Sigmoid colon (tissue), 7 donors: ENCODE results near the gene TLL2. TPM values are rescaled to one million over a fixed set of nuclear protein-coding genes. Genes with fewer than 3 reads are reported as not detected.

Experiments used
- DNase-seq: peaks from one replicate; pipeline ENCODE4 v3.0.0-alpha.2; 2019
- H3K27ac ChIP-seq, 4 donors: fragments of 200-600 bp; sonication (generic); one replicate each; pipeline ENCODE4 v1.5.1; 2016 to 2019; ENCODE audit warnings: mild to moderate bottlenecking in 1 of 4
- H3K27me3 ChIP-seq, 3 donors: fragments of 200-600 bp; sonication (generic); one replicate each; pipeline ENCODE4 v1.5.1; 2019; ENCODE audit warnings: mild to moderate bottlenecking in 1 of 3
- H3K36me3 ChIP-seq, 4 donors: fragments of 200-600 bp; sonication (generic); one replicate each; pipeline ENCODE4 v1.5.1; 2016 to 2019
- H3K4me1 ChIP-seq, 4 donors: fragments of 200-600 bp; sonication (generic); one replicate each; pipeline ENCODE4 v1.5.1; 2017 to 2019
- H3K4me3 ChIP-seq, 4 donors: fragments of 200-600 bp; sonication (generic); one replicate each; pipeline ENCODE4 v1.5.1; 2017 to 2019; ENCODE audit warnings: mild to moderate bottlenecking in 2 of 4, moderate library complexity in 1 of 4
- H3K9me3 ChIP-seq, 4 donors: fragments of 200-600 bp in 3 of 4; sonication (generic) in 3 of 4; one replicate each; pipeline versions ENCODE4 v1.5.1 to v1.6.1; 2013 to 2019
- CTCF ChIP-seq, 4 experiments: fragments of 450-650 bp in 3 of 4; fragments of 200-600 bp in 1 of 4; IDR thresholded peaks; one replicate each; pipeline ENCODE4 v1.5.1; 2016 to 2019; ENCODE audit warnings: antibody characterized with exemption in 4 of 4, mild to moderate bottlenecking in 3 of 4, moderate library complexity in 2 of 4
- EP300 ChIP-seq, 4 donors: sonication (generic); formaldehyde crosslinking; IDR thresholded peaks; one replicate each; pipeline ENCODE4 v1.6.1; 2017; ENCODE audit warnings: antibody characterized with exemption in 4 of 4
- POLR2A ChIP-seq, 2 donors: fragments of 450-650 bp; IDR thresholded peaks; one replicate each; pipeline ENCODE4 v1.6.1; 2016; ENCODE audit warnings: antibody characterized with exemption in 2 of 2, mild to moderate bottlenecking in 2 of 2, moderate library complexity in 2 of 2
- POLR2AphosphoS5 ChIP-seq, 4 donors: sonication (generic); formaldehyde crosslinking; IDR thresholded peaks; one replicate each; pipeline ENCODE4 v1.6.1; 2017; ENCODE audit warnings: antibody characterized with exemption in 4 of 4
- WGBS, 2 donors: extraction: QIAGEN DNeasy Blood & Tissue Kit; methylation state at CpG; one replicate each; pipeline ENCODE4 v1.1.7; 2013; 5-methylcytosine and 5-hydroxymethylcytosine counted together
- intact Hi-C: fragments of 100-400 bp; cut with DNase I; formaldehyde crosslinking; loops from one replicate; pipeline ENCODE4 v1.15.1; 2023
- polyA plus RNA-seq, 3 donors: library from polyadenylated mRNA; stranded (reverse); fragments of 200-250 nt; gene quantifications; one replicate each; pipeline ENCODE4 v1.2.3, GENCODE V29; 2013
- total RNA-seq, 4 donors: library from RNA; depleted of rRNA; stranded (reverse); fragments of >200 nt; gene quantifications; one replicate each; pipeline ENCODE4 v1.1.0, GENCODE V29; 2016
- donor health status: healthy with polysubstance abuse.
- donor health status: Bipolar disorder and iron deficiency.
- donor health status: healthy.

TLL2 gene
- total and polyA plus RNA-seq, 7 donors, result 0.14 to 2.2 (median 0.36) TPM; not detected in 2

GRCh38 chr10:96524741-96525140 is 11.0 kb upstream of the TLL2 start:
- TF ChIP-seq EP300 (IDR thresholded peaks at IDR 0.05) (no peak), CTCF (IDR thresholded peaks at IDR 0.05) (no peak), POLR2A (IDR thresholded peaks at IDR 0.05) (no peak), POLR2AphosphoS5 (IDR thresholded peaks at IDR 0.05) (no peak)
- no peaks in the 10 kb centered on the region for H3K27me3 ChIP-seq
- H3K27ac ChIP-seq, result no peak overlapping the region
- H3K9me3 ChIP-seq, result no peaks in the 10 kb centered on the region
- H3K36me3 ChIP-seq, result peaks cover 10 to 71% (median 26%) of the 10 kb centered on the region in 4 donors
- intact Hi-C loops, result no loop called here
- WGBS, 2 donors, result 26 to 77% methylated on average over 1 of the region's 1 CpG
- H3K4me1 ChIP-seq, result peaks cover 0 to 6% (median 0%) of the 10 kb centered on the region in 4 donors
- no peak for DNase-seq
- no peak overlapping the region for H3K4me3 ChIP-seq

DNA sequence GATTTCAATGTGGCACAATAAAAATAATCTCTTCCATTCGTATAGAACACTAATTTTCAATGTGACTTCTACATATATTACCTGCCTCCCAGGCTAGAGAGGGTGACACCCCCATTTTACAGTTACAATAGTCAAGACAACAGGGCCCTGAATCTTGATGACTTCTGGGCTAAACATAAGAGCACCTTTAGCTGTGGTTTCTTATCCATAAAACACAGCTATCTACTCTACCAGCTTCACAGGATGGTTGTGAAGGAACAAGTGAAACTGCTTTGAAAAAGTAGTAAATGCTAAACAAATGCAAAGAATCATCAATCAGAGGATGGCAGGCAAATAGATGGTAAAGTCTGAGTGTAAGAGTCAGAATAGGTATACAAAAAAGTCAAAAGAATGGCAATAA is 3.6 kb upstream of the TLL2 start:
- intact Hi-C loops, result no loop called here
- 78 to 92% methylated on average over 1 of the region's 1 CpG for WGBS, 2 donors
- TF ChIP-seq POLR2A (IDR thresholded peaks at IDR 0.05) (no peak), CTCF (IDR thresholded peaks at IDR 0.05) (no peak), EP300 (IDR thresholded peaks at IDR 0.05) (no peak), POLR2AphosphoS5 (IDR thresholded peaks at IDR 0.05) (no peak)
- H3K36me3 ChIP-seq, result peaks cover 0 to 28% (median 8%) of the 10 kb centered on the region in 4 donors
- H3K9me3 ChIP-seq, result no peaks in the 10 kb centered on the region
- no peak for DNase-seq
- peaks cover 0 to 10% (median 0%) of the 10 kb centered on the region in 3 donors for H3K27me3 ChIP-seq
- H3K27ac ChIP-seq, result no peak overlapping the region
- no peak overlapping the region for H3K4me3 ChIP-seq
- H3K4me1 ChIP-seq, result peaks cover 0 to 27% (median 21%) of the 10 kb centered on the region in 4 donors

DNA sequence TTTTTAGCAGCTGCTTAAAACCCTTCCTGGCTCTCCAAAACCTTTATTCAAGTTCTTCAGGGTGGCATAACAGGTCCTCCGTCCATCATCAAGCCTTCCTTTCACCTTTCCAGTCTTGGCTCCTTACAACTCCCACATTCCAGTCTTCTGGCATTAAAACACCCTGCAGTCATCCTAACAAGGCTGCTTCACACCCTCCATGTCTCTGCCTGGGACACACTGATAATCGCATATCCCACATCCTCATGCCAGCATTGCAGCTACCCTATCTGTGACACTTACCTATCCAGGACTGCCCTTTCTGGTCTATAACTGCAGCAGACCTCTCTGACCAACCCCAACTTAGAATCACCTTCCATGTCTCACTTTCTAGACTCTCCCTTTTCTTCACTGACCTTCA is 2.6 kb upstream of the TLL2 start:
- no peak overlapping the region for H3K4me3 ChIP-seq
- no peaks in the 10 kb centered on the region for H3K9me3 ChIP-seq
- DNase-seq, result no peak
- H3K4me1 ChIP-seq, result peaks cover 0 to 26% (median 22%) of the 10 kb centered on the region in 4 donors
- H3K27ac ChIP-seq, result no peak overlapping the region
- WGBS, 2 donors, result 85 to 95% methylated on average over 2 of the region's 2 CpGs
- peaks cover 0 to 19% (median 5%) of the 10 kb centered on the region in 4 donors for H3K36me3 ChIP-seq
- TF ChIP-seq CTCF (IDR thresholded peaks at IDR 0.05) (no peak), POLR2A (IDR thresholded peaks at IDR 0.05) (no peak), POLR2AphosphoS5 (IDR thresholded peaks at IDR 0.05) (peak in 1 of 4 donors; percentile 15), EP300 (IDR thresholded peaks at IDR 0.05) (no peak)
- peaks cover 0 to 20% (median 0%) of the 10 kb centered on the region in 3 donors for H3K27me3 ChIP-seq
- intact Hi-C loops, result no loop called here

- TF ChIP-seq POLR2AphosphoS5 (IDR thresholded peaks at IDR 0.05) (no peak), EP300 (IDR thresholded peaks at IDR 0.05) (no peak), POLR2A (IDR thresholded peaks at IDR 0.05) (no peak), CTCF (IDR thresholded peaks at IDR 0.05) (no peak)
- Histone ChIP-seq H3K36me3 (peaks cover 0 to 6% (median 0%) of the 10 kb centered on the region in 4 donors), H3K27ac (peak overlapping the region in 3 of 4 donors; percentile 52 to 64 (median 58)), H3K4me3 (peak overlapping the region; percentile 29 to 60 (median 54)), H3K4me1 (peaks cover 0 to 26% (median 22%) of the 10 kb centered on the region in 4 donors), H3K27me3 (peaks cover 0 to 20% (median 0%) of the 10 kb centered on the region in 3 donors), H3K9me3 (no peaks in the 10 kb centered on the region)
- DNase-seq, result no peak
- intact Hi-C loops, result loop anchor here (1.0 to 5.0 kb wide), 4 partner anchors 109 to 319 kb away; partner anchors contain the start of gene LCOR
- WGBS, 2 donors, result 0 to 1% methylated on average over 31 of the region's 31 CpGs
Measured at GRCh38 chr10:96513305-96513697, 425 bp downstream of the TLL2 start.
